ENCODE results near the gene FBLN5.

Gene FBLN5

GRCh38 chr14:91971188-91971778, 23.8 kb upstream of the FBLN5 start:
- CTCF ChIA-PET, result no interaction called here

GRCh38 chr14:91968280-91968679, 20.8 kb upstream of the FBLN5 start:
- TF ChIP-seq NFRKB (IDR thresholded peaks at IDR 0.05) (no peak), BHLHE40 (IDR thresholded peaks at IDR 0.05; ENCODE audit: borderline replicate concordance) (no peak), L3MBTL2 (conservative IDR thresholded peaks at IDR 0.05) (no peak), ELF4 (IDR thresholded peaks at IDR 0.05) (no peak), FOXK2 (IDR thresholded peaks at IDR 0.05) (no peak), TARDBP (IDR thresholded peaks at IDR 0.05) (no peak), SUZ12 (IDR thresholded peaks at IDR 0.05) (no peak), LEF1 (IDR thresholded peaks at IDR 0.05; ENCODE audit: borderline replicate concordance) (no peak), SP1 (IDR thresholded peaks at IDR 0.05) (no peak), ARNT (IDR thresholded peaks at IDR 0.05) (no peak), CTBP1 (IDR thresholded peaks at IDR 0.05; ENCODE audit: borderline replicate concordance) (no peak), FOXM1 (IDR thresholded peaks at IDR 0.05; ENCODE audit: borderline replicate concordance) (no peak), PKNOX1 (IDR thresholded peaks at IDR 0.05) (no peak), FOXA1 (IDR thresholded peaks at IDR 0.05) (no peak)
- POLR2A ChIA-PET, result no interaction called here
- CTCF ChIA-PET, result no interaction called here
- DNase-seq (ENCODE audit: extremely low spot score), result no peak

More at GRCh38 chr14:91971188-91971778, 23.8 kb upstream of the FBLN5 start:
- no peak for DNase-seq (ENCODE audit: extremely low spot score)
- POLR2A ChIA-PET, result no interaction called here
- no peak for TF ChIP-seq HDGF (IDR thresholded peaks at IDR 0.05; ENCODE audit: borderline replicate concordance)
- no peak for TF ChIP-seq CTBP1 (IDR thresholded peaks at IDR 0.05; ENCODE audit: borderline replicate concordance)
- no peak for TF ChIP-seq PKNOX1 (IDR thresholded peaks at IDR 0.05)
- no peak for TF ChIP-seq SP1 (IDR thresholded peaks at IDR 0.05)
- TF ChIP-seq BHLHE40 (IDR thresholded peaks at IDR 0.05; ENCODE audit: borderline replicate concordance), result no peak
- TF ChIP-seq ELF4 (IDR thresholded peaks at IDR 0.05), result no peak
- no peak for TF ChIP-seq FOXM1 (IDR thresholded peaks at IDR 0.05; ENCODE audit: borderline replicate concordance)
- TF ChIP-seq TARDBP (IDR thresholded peaks at IDR 0.05), result no peak
- TF ChIP-seq ARNT (IDR thresholded peaks at IDR 0.05), result no peak

- no peak for DNase-seq (ENCODE audit: extremely low spot score)
- ChIA-PET CTCF (no interaction called here), POLR2A (no interaction called here)
- TF ChIP-seq CTBP1 (IDR thresholded peaks at IDR 0.05; ENCODE audit: borderline replicate concordance) (no peak), L3MBTL2 (conservative IDR thresholded peaks at IDR 0.05) (no peak), LEF1 (IDR thresholded peaks at IDR 0.05; ENCODE audit: borderline replicate concordance) (no peak)
Measured at GRCh38 chr14:91964724-91965123, 17.2 kb upstream of the FBLN5 start.

GRCh38 chr14:91964011-91964410, 16.5 kb upstream of the FBLN5 start:
- no peak for DNase-seq (ENCODE audit: extremely low spot score)
- POLR2A ChIA-PET, result no interaction called here
- CTCF ChIA-PET, result no interaction called here
- TF ChIP-seq FOXA1 (IDR thresholded peaks at IDR 0.05) (no peak), ELF4 (IDR thresholded peaks at IDR 0.05) (no peak), NFRKB (IDR thresholded peaks at IDR 0.05) (no peak), HDGF (IDR thresholded peaks at IDR 0.05; ENCODE audit: borderline replicate concordance) (no peak), CTBP1 (IDR thresholded peaks at IDR 0.05; ENCODE audit: borderline replicate concordance) (no peak), ARNT (IDR thresholded peaks at IDR 0.05) (no peak), LEF1 (IDR thresholded peaks at IDR 0.05; ENCODE audit: borderline replicate concordance) (no peak), L3MBTL2 (conservative IDR thresholded peaks at IDR 0.05) (no peak), SP1 (IDR thresholded peaks at IDR 0.05) (no peak), BHLHE40 (IDR thresholded peaks at IDR 0.05; ENCODE audit: borderline replicate concordance) (no peak), SUZ12 (IDR thresholded peaks at IDR 0.05) (no peak), TARDBP (IDR thresholded peaks at IDR 0.05) (no peak)

GRCh38 chr14:91963465-91963864, 16.0 kb upstream of the FBLN5 start:
- ChIA-PET POLR2A (no interaction called here), CTCF (no interaction called here)
- DNase-seq (ENCODE audit: extremely low spot score), result no peak
- TF ChIP-seq TARDBP (IDR thresholded peaks at IDR 0.05), result no peak

- peak; percentile 15 for DNase-seq (ENCODE audit: extremely low spot score)
- TF ChIP-seq L3MBTL2 (conservative IDR thresholded peaks at IDR 0.05) (no peak), FOXK2 (IDR thresholded peaks at IDR 0.05) (no peak), ZNF384 (IDR thresholded peaks at IDR 0.05) (no peak), FOXM1 (IDR thresholded peaks at IDR 0.05; ENCODE audit: borderline replicate concordance) (no peak), HDGF (IDR thresholded peaks at IDR 0.05; ENCODE audit: borderline replicate concordance) (no peak), SUZ12 (IDR thresholded peaks at IDR 0.05) (no peak), CTBP1 (IDR thresholded peaks at IDR 0.05; ENCODE audit: borderline replicate concordance) (no peak), ARNT (IDR thresholded peaks at IDR 0.05) (no peak), BHLHE40 (IDR thresholded peaks at IDR 0.05; ENCODE audit: borderline replicate concordance) (no peak), SP1 (IDR thresholded peaks at IDR 0.05) (no peak), NFRKB (IDR thresholded peaks at IDR 0.05) (no peak), LEF1 (IDR thresholded peaks at IDR 0.05; ENCODE audit: borderline replicate concordance) (no peak), ELF4 (IDR thresholded peaks at IDR 0.05) (no peak), FOXA1 (IDR thresholded peaks at IDR 0.05) (no peak), PKNOX1 (IDR thresholded peaks at IDR 0.05) (no peak), TARDBP (IDR thresholded peaks at IDR 0.05) (no peak)
- CTCF ChIA-PET, result interaction anchor here (0.8 to 0.9 kb wide), 2 partner anchors 8 to 16 kb away, joined by 3 read pairs; no protein-coding TSS in a partner anchor
- POLR2A ChIA-PET, result interaction anchor here (0.7 kb wide), 1 partner anchor 57 kb away, joined by 3 read pairs; no protein-coding TSS in a partner anchor
Measured at GRCh38 chr14:91961297-91962220, 14.1 kb upstream of the FBLN5 start.
